Brain microvascular endothelial cell (primary cell): ENCODE measurements around the gene PPP1R12A.

Experiments
- DNase-seq: peaks from one replicate; pipeline ENCODE4 v3.0.0-alpha.2; 2020
- H3K27ac ChIP-seq: fragments of 250-450 bp; sonication (Bioruptor Pico); 2 replicates; pipeline ENCODE4 v1.5.1; 2020; ENCODE audit warnings: mild to moderate bottlenecking, moderate library complexity
- H3K27me3 ChIP-seq: fragments of 250-450 bp; sonication (Bioruptor Pico); replicated peaks from 2 replicates; pipeline ENCODE4 v1.5.1; 2020; ENCODE audit warnings: mild to moderate bottlenecking
- H3K36me3 ChIP-seq: fragments of 250-450 bp; sonication (Bioruptor Pico); replicated peaks from 2 replicates; pipeline ENCODE4 v1.5.1; 2020; ENCODE audit warnings: mild to moderate bottlenecking
- H3K4me3 ChIP-seq: 2 replicates; pipeline ENCODE4 v1.5.1; 2011; ENCODE audit warnings: low read depth, mild to moderate bottlenecking, control low read depth, low read length, moderate library complexity
- CTCF ChIP-seq: IDR thresholded peaks from 2 replicates; pipeline ENCODE4 v1.5.1; 2011; ENCODE audit warnings: low read depth, mild to moderate bottlenecking, moderate library complexity, low read length, control low read depth, inconsistent platforms; ENCODE audit errors: missing control alignments
- in situ Hi-C: cut with HindIII; loops from 2 replicates; pipeline ENCODE4 v1.10.0; 2017; ENCODE audit warnings: low sequenced_read_pairs, low pct_ligation_motif_present

The PPP1R12A gene

DNA sequence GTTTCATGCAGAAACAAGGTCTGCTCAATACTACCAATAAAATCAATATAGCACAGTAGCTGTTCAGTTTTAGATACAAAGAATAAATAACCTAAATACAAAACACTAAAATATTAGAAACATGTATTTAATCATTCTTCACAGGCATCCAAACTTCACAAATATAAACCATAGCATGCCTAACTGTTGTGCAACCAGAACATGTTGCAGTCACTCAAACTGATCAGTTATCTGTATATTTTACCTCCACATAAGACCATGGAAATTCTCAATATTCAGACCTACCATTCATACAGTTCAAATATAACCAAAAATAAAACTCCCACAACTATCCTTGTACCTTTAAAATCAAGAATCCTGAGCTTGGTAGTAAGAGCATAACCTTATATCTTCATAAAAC is 161.0 kb downstream of the PPP1R12A start:
- DNase-seq, result no peak
- in situ Hi-C loops, result no loop called here
- Histone ChIP-seq H3K36me3 (no peaks in the 10 kb centered on the region), H3K27me3 (no peaks in the 10 kb centered on the region), H3K4me3 (no peak overlapping the region), H3K27ac (no peak overlapping the region)
- TF ChIP-seq CTCF, result no peak

- Histone ChIP-seq H3K36me3 (no peaks in the 10 kb centered on the region), H3K4me3 (no peak overlapping the region), H3K27ac (no peak overlapping the region), H3K27me3 (no peaks in the 10 kb centered on the region)
- no peak for DNase-seq
- TF ChIP-seq CTCF, result no peak
- in situ Hi-C loops, result no loop called here
Measured at GRCh38 chr12:79769860-79770485, 164.9 kb downstream of the PPP1R12A start.

DNA sequence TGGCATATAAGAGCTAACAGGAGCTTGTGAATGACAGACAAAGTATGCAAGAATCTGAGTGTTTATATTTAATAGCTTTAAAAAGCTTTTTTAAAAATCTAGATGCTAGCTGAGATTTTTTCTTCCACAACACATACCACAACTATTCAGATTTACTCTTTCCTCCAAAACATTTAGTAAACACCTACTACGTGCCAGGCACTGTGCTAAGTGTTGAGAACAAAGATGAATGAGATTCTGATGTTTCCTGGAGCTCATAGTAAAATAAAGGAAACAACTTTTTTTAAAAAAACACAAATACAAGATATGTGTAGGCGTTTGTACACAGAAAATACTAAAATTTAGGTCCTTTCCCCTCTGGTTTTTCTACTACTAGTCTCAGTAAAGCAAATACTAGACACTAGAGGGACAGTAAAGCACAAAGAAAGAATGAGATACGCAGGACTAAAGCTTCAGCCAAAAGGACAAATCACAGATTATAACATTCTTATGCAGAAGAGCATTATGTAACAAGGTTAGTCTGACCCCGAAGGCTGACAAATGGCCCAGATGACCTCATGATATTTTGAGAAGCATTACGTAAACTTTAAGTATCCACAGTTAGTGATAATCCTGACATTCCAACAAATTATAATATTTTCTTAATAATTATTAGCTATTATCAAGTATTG is 165.6 kb downstream of the PPP1R12A start:
- Histone ChIP-seq H3K27ac (no peak overlapping the region), H3K4me3 (no peak overlapping the region), H3K36me3 (no peaks in the 10 kb centered on the region), H3K27me3 (no peaks in the 10 kb centered on the region)
- in situ Hi-C loops, result no loop called here
- DNase-seq, result no peak
- TF ChIP-seq CTCF, result no peak

DNA sequence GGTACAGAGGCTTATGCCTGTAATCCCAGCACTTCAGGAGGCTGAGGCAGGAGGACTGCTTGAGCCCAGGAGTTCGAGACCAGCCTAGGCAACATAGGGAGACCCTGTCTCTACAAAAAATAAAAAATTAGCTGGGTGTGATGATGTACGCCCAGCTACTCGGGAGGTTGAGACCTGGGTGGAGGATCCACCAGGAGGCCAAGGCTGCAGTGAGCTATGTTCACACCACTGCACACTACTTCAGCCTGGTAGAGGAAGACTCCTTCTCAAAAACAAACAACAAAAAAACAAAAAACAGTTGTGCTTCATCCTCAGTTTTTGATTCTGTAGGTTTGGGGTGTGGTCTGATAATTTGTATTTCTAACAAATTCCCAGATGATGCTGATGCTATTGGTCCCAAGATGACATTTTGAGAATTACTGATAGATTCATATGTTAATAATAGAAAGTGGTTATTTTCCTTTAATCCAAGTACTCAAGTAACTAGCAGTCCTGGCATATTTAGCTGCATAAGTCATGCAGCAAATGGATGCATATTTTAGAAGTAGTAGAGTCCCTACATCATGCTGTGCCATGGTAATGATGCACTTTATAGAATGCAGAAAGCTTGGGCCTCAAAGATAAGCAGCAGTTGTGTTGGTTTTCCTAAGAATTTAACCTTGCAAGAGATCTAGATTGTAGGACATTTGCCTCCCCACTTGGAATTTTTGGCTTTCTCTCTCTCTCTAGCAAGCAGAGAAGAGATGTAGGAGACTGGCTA is 168.0 kb downstream of the PPP1R12A start:
- in situ Hi-C loops, result no loop called here
- DNase-seq, result peak; percentile 22
- no peak for TF ChIP-seq CTCF
- no peak overlapping the region for H3K4me3 ChIP-seq
- H3K27ac ChIP-seq, result no peak overlapping the region
- no peaks in the 10 kb centered on the region for H3K27me3 ChIP-seq
- H3K36me3 ChIP-seq, result no peaks in the 10 kb centered on the region

DNA sequence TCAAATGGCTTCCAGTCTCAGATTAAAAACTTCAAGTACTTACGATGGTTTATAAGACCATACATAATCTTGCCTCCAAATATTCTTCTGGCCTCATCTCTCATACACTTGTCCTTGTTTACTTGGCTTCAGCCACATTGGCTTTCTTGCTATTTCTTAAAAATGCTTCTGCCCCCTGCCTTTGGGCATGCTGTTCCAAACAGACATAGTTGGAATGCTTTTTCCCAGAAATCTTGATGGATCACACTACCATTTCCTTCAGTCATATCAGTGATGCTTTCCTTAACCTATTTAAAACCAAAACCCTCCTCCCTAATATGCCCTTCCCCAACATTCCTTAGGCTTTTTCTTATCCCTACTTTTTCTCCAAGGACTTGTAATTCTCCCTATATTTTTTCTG is 169.7 kb downstream of the PPP1R12A start:
- Histone ChIP-seq H3K27me3 (no peaks in the 10 kb centered on the region), H3K27ac (no peak overlapping the region), H3K4me3 (no peak overlapping the region), H3K36me3 (no peaks in the 10 kb centered on the region)
- TF ChIP-seq CTCF, result no peak
- in situ Hi-C loops, result no loop called here
- DNase-seq, result no peak
